Measurements from ENCODE around the gene PSMF1. TPM values are rescaled to one million over a fixed set of nuclear protein-coding genes. Genes with fewer than 3 reads are reported as not detected.
A peak's percentile ranks its signal among the peaks of the same experiment; 100 is the strongest.

PSMF1 gene
- total and polyA plus RNA-seq, 9 of the 15 experiments (the other 6 are each of a cell fraction or from before 2014, with no cell fraction given) = 8.5 to 192 (median 33.2) TPM

DNA sequence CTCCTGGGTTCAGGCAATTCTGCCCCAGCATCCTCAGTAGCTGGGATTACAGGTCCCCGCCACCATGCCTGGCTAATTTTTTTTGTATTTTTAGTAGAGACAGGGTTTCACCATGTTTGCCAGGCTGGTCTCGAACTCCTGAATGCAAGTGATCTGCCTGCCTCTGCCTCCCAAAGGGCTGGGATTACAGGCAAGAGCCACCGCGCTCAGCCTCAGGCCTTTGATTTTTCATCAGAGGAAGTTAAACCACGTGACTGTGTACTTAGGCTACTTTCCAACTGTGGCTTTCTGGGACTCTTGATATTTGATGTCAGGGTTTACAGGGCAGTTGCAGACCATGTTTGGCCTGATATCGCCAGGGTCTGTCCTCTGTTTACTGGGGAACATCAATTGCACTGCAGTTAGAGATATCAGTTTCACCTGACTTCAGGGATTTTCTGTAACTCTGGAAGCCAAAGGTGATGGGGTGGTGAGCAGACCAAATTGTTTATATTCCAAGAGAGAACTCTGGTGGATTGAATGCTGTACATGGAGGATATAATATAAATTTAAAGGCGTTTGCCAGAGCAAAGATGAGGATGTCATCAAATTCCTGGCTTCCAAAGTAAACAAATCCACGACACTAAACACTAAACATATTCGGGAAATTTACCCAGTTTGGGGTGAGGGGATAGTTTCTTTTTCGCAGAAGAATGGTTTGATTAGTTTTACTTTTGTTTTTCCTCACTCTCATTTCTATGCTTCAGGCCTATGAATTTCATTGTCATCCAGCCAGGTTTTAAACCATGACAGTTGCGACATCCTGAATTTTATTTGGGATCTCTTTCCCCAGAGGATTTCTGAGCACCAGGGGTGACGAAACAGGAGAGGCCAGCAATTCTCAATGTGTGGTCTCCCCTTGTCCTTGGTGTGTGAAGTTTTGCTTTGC lies 4.2 kb downstream of the PSMF1 start (continued):
- TF ChIP-seq CEBPB (tag; IDR thresholded peaks at IDR 0.05) = peak; percentile 60
- TF ChIP-seq ZNF444 (CRISPR knock-in tag; IDR thresholded peaks at IDR 0.05) = no peak
- no peak for TF ChIP-seq POLR3G (IDR thresholded peaks at IDR 0.05; ENCODE audit: extremely low read depth, insufficient read length, insufficient replicate concordance)
- no peak for TF ChIP-seq THRAP3 (IDR thresholded peaks at IDR 0.05; ENCODE audit: borderline replicate concordance)
- TF ChIP-seq HDAC6 (IDR thresholded peaks at IDR 0.05; ENCODE audit: low read depth, low read length) = no peak
- no peak for TF ChIP-seq SNIP1 (IDR thresholded peaks at IDR 0.05; ENCODE audit: low read depth)
- no peak for TF ChIP-seq FOSL1 (tag; conservative IDR thresholded peaks at IDR 0.05)
- TF ChIP-seq, protein P1, sequence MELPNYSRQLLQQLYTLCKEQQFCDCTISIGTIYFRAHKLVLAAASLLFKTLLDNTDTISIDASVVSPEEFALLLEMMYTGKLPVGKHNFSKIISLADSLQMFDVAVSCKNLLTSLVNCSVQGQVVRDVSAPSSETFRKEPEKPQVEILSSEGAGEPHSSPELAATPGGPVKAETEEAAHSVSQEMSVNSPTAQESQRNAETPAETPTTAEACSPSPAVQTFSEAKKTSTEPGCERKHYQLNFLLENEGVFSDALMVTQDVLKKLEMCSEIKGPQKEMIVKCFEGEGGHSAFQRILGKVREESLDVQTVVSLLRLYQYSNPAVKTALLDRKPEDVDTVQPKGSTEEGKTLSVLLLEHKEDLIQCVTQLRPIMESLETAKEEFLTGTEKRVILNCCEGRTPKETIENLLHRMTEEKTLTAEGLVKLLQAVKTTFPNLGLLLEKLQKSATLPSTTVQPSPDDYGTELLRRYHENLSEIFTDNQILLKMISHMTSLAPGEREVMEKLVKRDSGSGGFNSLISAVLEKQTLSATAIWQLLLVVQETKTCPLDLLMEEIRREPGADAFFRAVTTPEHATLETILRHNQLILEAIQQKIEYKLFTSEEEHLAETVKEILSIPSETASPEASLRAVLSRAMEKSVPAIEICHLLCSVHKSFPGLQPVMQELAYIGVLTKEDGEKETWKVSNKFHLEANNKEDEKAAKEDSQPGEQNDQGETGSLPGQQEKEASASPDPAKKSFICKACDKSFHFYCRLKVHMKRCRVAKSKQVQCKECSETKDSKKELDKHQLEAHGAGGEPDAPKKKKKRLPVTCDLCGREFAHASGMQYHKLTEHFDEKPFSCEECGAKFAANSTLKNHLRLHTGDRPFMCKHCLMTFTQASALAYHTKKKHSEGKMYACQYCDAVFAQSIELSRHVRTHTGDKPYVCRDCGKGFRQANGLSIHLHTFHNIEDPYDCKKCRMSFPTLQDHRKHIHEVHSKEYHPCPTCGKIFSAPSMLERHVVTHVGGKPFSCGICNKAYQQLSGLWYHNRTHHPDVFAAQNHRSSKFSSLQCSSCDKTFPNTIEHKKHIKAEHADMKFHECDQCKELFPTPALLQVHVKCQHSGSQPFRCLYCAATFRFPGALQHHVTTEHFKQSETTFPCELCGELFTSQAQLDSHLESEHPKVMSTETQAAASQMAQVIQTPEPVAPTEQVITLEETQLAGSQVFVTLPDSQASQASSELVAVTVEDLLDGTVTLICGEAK (IDR thresholded peaks at IDR 0.05) = no peak
- TF ChIP-seq, protein P1 (CRISPR knock-in tag; IDR thresholded peaks at IDR 0.05) = no peak
- peak; percentile 77 to 82 for TF ChIP-seq KDM1A (IDR thresholded peaks at IDR 0.05)
- TF ChIP-seq ZBTB43 (CRISPR knock-in tag; IDR thresholded peaks at IDR 0.05) = no peak
- TF ChIP-seq ZNF609 (CRISPR knock-in tag; IDR thresholded peaks at IDR 0.05; ENCODE audit: borderline replicate concordance) = no peak
